ENCODE measurements around the gene LETM1.

DNA sequence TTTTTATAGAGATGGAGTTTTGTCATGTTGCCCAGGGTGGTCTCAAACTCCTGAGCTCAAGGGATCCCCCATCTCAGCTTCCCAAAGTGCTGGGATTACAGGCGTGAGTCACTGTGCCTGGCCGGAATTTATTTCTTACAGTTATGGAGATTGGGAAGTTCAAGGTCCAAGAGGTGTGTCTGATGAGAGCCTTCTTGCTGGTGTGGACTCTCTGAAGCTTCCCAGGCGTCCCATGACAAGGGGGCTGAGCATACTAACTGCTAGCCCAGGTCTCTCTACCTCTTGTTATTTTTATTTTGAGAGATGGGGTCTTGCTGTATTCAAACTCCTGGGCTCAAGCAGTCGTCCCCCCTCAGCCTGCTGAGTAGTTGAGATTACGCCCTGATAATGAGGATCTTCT lies 12.3 kb upstream of the LETM1 start:
- no peak for TF ChIP-seq POLR2A (IDR thresholded peaks at IDR 0.05)
- TF ChIP-seq, protein P1, sequence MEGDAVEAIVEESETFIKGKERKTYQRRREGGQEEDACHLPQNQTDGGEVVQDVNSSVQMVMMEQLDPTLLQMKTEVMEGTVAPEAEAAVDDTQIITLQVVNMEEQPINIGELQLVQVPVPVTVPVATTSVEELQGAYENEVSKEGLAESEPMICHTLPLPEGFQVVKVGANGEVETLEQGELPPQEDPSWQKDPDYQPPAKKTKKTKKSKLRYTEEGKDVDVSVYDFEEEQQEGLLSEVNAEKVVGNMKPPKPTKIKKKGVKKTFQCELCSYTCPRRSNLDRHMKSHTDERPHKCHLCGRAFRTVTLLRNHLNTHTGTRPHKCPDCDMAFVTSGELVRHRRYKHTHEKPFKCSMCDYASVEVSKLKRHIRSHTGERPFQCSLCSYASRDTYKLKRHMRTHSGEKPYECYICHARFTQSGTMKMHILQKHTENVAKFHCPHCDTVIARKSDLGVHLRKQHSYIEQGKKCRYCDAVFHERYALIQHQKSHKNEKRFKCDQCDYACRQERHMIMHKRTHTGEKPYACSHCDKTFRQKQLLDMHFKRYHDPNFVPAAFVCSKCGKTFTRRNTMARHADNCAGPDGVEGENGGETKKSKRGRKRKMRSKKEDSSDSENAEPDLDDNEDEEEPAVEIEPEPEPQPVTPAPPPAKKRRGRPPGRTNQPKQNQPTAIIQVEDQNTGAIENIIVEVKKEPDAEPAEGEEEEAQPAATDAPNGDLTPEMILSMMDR (IDR thresholded peaks at IDR 0.05 in 4 of 5, conservative IDR thresholded peaks at IDR 0.05 in 1 of 5), result no peak

All from gastrocnemius medialis (tissue), 4 donors.